Measurements from ENCODE around the gene MINDY1.

Gene MINDY1

GRCh38 chr1:151006327-151007052 is at the start of gene MINDY1:
MINDY1 (minus strand) TSS chr1:151006902; CDS start chr1:151002617, 4,285 bp downstream.
- DNase-seq: peak; percentile 95 to 97

- DNase-seq: no peak
These were observed 49.4 kb upstream of the MINDY1 start for GRCh38 chr1:151056149-151056548.

- no peak for DNase-seq
These were observed 48.9 kb upstream of the MINDY1 start for GRCh38 chr1:151055581-151055980.

GRCh38 chr1:151054971-151055547 is 48.4 kb upstream of the MINDY1 start:
- DNase-seq: no peak

GRCh38 chr1:151051356-151052009 is 44.8 kb upstream of the MINDY1 start:
- no peak for DNase-seq

- no peak for DNase-seq
These were observed 43.5 kb upstream of the MINDY1 start for GRCh38 chr1:151050051-151050688.

GRCh38 chr1:151049458-151049857 is 42.8 kb upstream of the MINDY1 start:
- DNase-seq: no peak

GRCh38 chr1:151048645-151049032 is 41.9 kb upstream of the MINDY1 start:
- DNase-seq: no peak

GRCh38 chr1:151047925-151048644 is 41.4 kb upstream of the MINDY1 start:
- DNase-seq: peak; percentile 79 to 89

- peak; percentile 84 to 86 for DNase-seq
These were observed 40.9 kb upstream of the MINDY1 start, which contains the start of gene C1orf56 for GRCh38 chr1:151047591-151047924. C1orf56 (plus strand) TSS chr1:151047751; CDS start chr1:151047848, 97 bp downstream.

- no peak for DNase-seq
These were observed 36.5 kb upstream of the MINDY1 start for GRCh38 chr1:151043163-151043562.

GRCh38 chr1:151039521-151039920 is 32.8 kb upstream of the MINDY1 start:
- no peak for DNase-seq

GRCh38 chr1:151037032-151037431 is 30.3 kb upstream of the MINDY1 start:
- no peak for DNase-seq

GRCh38 chr1:151036356-151036755 is 29.7 kb upstream of the MINDY1 start, which contains the start of gene BNIPL:
BNIPL (plus strand) TSS chr1:151036586; CDS start chr1:151036726, 140 bp downstream.
- no peak for DNase-seq

GRCh38 chr1:151035167-151035566 is 28.5 kb upstream of the MINDY1 start:
- no peak for DNase-seq

- DNase-seq: no peak
These were observed 25.5 kb upstream of the MINDY1 start for GRCh38 chr1:151032164-151032563.

- DNase-seq: no peak
These were observed 19.8 kb upstream of the MINDY1 start for GRCh38 chr1:151026460-151026859.

GRCh38 chr1:151024540-151025146 is 17.9 kb upstream of the MINDY1 start:
- DNase-seq: peak; percentile 70 to 83

GRCh38 chr1:151013518-151013917 is 6.8 kb upstream of the MINDY1 start:
- DNase-seq: no peak

GRCh38 chr1:151012684-151013471 is 6.2 kb upstream of the MINDY1 start:
- no peak for DNase-seq

- DNase-seq: no peak
These were observed 4.6 kb upstream of the MINDY1 start for GRCh38 chr1:151011154-151011850.
